ENCODE results near the gene OVCH1.
"Not testable (repeated sequence)": the region's sequence is repeated elsewhere in the genome, so short reads cannot be mapped to it uniquely, and the experiment has no call there.

Gene OVCH1

GRCh38 chr12:29414368-29414767, 83.1 kb downstream of the OVCH1 start:
- no peak for DNase-seq (ENCODE audit: low read depth)

GRCh38 chr12:29405561-29405960, 91.9 kb downstream of the OVCH1 start:
- no peak for DNase-seq (ENCODE audit: low read depth)

GRCh38 chr12:29403991-29404390, 93.5 kb downstream of the OVCH1 start:
- no peak for DNase-seq (ENCODE audit: low read depth)

GRCh38 chr12:29402437-29402836, 95.0 kb downstream of the OVCH1 start:
- DNase-seq (ENCODE audit: low read depth) = no peak

GRCh38 chr12:29398495-29398894, 99.0 kb downstream of the OVCH1 start:
- no peak for DNase-seq (ENCODE audit: low read depth)

- DNase-seq (ENCODE audit: low read depth) = no peak
Measured at GRCh38 chr12:29396774-29397173, 100.7 kb downstream of the OVCH1 start.

GRCh38 chr12:29395356-29395755, 102.1 kb downstream of the OVCH1 start:
- DNase-seq (ENCODE audit: low read depth) = no peak

GRCh38 chr12:29390419-29390818, 107.1 kb downstream of the OVCH1 start:
- peak; percentile 38 for DNase-seq (ENCODE audit: low read depth)

GRCh38 chr12:29389295-29389919, 108.1 kb downstream of the OVCH1 start:
- DNase-seq (ENCODE audit: low read depth) = no peak

GRCh38 chr12:29386084-29386680, 111.3 kb downstream of the OVCH1 start:
- not testable (repeated sequence) for DNase-seq (ENCODE audit: low read depth)

GRCh38 chr12:29385194-29385593, 112.3 kb downstream of the OVCH1 start:
- not testable (repeated sequence) for DNase-seq (ENCODE audit: low read depth)

GRCh38 chr12:29382251-29382650, 115.2 kb downstream of the OVCH1 start:
- DNase-seq (ENCODE audit: low read depth) = no peak

GRCh38 chr12:29380536-29381523, 116.7 kb downstream of the OVCH1 start, which contains the start of gene ERGIC2:
Gene ERGIC2, minus strand, starts transcription at chr12:29381172. Its CDS starts 9,539 bp downstream, at chr12:29371633.
- DNase-seq (ENCODE audit: low read depth) = peak; percentile 87

All from stimulated activated CD4-positive, alpha-beta T cell treated with anti-CD3 and anti-CD28 coated beads, Interleukin-2, amount 100 ng/mL, for 4 hours (primary cell).